Ureter (tissue), 1 donor: ENCODE data around the gene FOXD1. TPM values are rescaled to one million over a fixed set of nuclear protein-coding genes. Genes with fewer than 3 reads are reported as not detected.
"Not testable (repeated sequence)": the region's sequence is repeated elsewhere in the genome, so short reads cannot be mapped to it uniquely, and the experiment has no call there.

ENCODE experiments used
- DNase-seq: peaks from one replicate; pipeline ENCODE4 v3.0.0-alpha.2; 2020; ENCODE audit warnings: low spot score
- total RNA-seq: library from RNA; stranded (reverse); gene quantifications from one replicate; pipeline ENCODE4 v1.2.4, GENCODE V29; 2023
- donor health status: DM: yes; HTN: yes; CAD: no.

Gene FOXD1
- total RNA-seq, 1 donor from 2014 or later: 1.1 TPM

GRCh38 chr5:73464016-73464745 is 15.6 kb upstream of the FOXD1 start:
- no peak for DNase-seq

DNA sequence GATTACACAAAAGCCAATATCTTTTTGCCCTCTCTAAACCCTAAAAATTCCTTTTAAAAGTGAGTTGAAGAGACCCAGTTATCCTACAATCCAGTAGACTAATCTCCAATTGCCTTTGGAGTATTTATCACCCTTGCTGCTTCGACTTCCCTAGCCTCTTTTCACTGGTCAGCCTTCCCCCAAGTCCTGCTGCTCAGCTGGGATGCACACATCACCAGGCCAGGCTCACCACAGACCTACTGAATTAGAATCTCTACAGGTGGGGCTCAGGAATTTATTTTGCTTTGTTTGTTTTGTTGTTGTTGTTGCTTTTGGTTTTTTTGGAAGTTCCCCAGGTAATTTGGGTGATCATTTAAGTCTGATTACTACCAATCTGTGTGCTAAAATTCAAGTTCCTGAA is 11.6 kb upstream of the FOXD1 start:
- DNase-seq: no peak

- DNase-seq: no peak
These were observed 10.8 kb upstream of the FOXD1 start for GRCh38 chr5:73459366-73459765.

GRCh38 chr5:73456462-73456861 is 7.9 kb upstream of the FOXD1 start:
- DNase-seq: not testable (repeated sequence)

DNA sequence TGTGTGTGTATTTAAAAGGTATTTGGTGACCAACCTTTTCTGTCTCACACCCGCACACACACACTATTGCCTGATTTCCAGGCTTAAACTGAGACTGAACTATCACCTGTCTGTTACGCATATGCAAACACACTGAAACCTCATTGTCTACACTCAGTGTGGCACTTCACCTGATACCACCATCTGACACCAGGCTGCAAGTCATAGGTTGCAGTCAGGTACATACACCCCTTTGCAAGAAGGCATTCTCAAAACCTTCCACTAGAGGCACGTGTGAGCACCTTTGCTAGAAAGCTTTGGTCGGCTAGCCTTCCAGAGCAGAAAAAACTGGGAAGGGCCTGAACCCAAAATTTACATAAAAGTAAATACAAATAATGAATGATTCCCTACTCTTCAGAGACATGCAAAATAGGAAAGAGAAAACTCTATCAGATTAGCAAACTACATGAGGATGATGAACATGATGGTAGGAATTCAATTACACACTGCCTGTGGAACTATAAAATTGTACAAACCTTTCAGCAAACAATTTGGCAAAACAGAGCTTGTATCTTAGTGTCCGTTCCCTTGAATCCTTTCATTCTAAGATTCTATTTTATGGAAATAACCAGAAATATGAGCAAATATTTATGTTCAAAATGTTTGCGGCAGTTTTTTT is 5.9 kb upstream of the FOXD1 start:
- DNase-seq: no peak

DNA sequence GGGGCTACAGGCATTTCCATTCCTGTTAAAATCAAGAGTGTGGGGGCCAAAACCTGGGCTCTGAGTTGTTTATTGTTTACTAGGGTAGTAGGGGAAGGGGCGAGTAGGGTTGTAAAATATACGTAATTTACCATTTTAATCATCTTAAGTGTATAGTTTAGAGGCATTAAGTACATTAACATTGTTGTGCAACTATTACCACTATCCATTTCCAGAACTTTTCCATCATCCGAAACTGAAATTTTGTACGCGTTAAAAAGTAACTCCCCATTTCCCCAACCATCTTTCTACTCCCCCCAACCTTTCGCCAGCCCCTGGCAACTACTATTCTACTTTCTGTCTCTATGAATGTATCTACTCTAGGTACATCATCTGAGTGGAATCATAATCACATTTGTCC is 3.6 kb upstream of the FOXD1 start:
- DNase-seq: no peak

DNA sequence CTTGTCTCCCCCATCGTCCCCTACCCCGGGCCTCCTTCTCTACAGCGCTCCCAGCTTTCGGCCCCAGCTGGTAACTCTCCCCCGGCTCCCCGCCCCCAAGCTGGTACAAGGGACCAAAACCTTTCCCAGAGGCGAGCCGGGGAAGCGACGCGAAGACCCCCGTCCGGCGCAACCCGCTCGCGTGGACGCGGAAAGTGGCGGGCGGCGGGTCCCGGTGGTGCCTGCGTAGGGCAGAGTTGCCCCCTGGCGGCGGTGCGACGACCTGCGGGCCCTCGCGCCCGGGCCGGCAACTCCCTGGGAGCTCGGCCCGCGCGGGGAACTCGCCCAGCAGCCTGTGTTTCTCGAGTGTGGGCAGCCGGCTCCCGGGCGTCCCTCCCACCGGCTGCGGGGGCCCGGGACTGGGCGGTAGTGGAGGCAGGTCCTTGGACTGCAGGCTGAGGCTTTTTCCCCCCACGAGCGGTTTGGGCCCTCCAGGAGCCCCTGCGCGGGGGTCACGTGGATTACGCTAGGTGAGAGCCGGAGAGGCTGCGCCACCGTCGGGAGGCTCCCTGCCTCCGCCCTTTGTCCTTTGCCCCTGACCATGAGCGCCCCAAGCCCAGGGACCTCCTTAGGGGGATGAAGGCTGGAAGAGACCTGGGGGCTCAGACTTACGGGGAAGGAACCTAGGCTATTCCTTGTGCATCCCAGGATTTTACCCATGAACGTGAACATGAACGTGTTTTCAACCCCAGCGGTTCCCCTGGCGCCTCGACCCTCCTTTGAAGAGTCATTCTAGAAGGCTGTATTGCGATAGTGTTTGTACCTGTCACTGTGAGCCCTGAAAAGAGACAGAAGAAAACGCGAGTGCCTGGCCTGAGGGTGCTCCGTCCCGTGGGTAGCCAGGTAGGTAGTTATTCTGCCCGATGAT is 2.9 kb upstream of the FOXD1 start:
- no peak for DNase-seq

DNA sequence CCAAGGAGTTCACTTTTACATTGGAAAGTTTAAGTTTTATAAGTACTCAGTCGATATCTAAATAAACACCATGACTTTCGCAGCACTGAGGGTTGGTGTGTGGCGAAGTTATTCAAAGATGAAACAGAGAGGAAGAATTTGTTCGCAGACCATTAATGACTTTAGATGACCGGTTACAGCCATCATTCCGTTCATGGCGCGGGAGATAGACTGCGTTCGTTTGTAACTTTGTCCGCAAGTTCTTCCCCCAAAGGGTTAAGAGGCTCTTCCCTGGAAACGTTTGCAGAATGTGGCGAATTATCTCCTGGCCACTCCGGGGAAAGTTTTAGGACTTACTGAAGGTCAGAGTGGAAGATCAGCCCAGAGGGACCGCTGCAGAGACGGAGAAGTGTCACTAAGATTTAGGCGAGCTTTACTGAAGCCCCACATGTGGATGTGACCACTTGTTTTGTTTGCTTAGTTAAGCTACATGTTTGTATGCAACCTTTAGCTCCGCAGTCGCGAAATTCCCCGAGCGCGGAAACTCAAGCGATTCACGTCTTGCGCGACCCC is 2.2 kb upstream of the FOXD1 start:
- no peak for DNase-seq

DNA sequence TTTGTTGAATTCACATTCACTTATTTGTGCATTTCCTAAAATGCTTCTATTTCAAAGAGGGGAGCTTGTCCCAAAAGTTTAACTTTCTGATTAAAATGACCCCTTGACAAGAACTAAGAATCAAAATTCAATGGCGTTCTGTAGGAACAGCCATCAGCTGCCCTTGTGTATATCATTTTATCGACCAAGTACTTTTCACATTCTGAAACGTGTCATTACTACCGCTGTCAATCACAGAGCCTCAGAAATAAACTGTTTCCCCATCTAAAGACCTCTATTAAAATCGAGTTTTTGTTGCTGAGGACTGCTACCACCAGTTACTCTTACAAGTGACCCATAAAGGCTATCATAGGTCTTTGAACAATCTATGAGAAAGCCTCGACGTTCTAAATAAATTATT is 1.6 kb upstream of the FOXD1 start:
- no peak for DNase-seq

DNA sequence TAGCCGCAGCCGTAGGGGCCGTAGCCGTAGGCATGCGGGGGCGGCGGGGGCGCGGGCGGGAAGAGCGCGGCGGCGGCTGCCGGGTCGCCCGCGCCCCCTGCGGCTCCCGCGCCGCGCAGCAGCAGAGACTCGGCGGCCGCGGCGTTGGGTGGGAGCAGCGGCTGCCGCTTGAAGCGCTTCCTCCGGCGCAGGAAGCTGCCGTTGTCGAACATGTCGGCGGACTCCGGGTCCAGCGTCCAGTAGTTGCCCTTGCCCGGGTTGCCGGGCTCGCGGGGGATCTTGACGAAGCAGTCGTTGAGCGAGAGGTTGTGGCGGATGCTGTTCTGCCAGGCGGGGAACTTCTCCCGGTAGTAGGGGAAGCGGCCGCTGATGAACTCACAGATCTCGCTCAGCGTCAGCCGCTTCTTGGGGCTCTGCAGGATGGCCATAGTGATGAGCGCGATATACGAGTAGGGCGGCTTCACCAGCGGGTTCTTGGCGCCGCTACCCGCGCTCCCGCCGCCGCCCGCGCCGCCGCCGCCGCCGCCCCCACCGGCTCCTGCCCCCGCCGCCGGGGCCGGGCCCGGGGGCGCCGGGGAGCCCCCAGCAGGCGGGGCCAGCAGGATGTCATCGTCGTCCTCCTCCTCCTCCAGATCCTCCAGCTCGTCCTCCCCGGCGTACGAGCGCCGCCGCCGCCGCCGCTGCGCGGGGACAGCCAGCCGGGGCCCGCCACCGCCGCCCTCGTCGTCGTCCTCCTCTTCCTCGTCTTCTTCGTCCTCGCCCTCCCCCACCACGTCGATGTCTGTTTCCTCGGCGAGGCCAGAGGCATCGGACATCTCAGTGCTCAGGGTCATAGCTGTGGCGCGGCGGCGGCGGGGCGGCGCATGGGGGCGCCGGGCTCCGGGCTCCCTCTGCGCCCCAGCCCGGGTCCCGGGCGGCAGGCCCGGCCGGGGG is 781 bp downstream of the FOXD1 start:
- DNase-seq: no peak

DNA sequence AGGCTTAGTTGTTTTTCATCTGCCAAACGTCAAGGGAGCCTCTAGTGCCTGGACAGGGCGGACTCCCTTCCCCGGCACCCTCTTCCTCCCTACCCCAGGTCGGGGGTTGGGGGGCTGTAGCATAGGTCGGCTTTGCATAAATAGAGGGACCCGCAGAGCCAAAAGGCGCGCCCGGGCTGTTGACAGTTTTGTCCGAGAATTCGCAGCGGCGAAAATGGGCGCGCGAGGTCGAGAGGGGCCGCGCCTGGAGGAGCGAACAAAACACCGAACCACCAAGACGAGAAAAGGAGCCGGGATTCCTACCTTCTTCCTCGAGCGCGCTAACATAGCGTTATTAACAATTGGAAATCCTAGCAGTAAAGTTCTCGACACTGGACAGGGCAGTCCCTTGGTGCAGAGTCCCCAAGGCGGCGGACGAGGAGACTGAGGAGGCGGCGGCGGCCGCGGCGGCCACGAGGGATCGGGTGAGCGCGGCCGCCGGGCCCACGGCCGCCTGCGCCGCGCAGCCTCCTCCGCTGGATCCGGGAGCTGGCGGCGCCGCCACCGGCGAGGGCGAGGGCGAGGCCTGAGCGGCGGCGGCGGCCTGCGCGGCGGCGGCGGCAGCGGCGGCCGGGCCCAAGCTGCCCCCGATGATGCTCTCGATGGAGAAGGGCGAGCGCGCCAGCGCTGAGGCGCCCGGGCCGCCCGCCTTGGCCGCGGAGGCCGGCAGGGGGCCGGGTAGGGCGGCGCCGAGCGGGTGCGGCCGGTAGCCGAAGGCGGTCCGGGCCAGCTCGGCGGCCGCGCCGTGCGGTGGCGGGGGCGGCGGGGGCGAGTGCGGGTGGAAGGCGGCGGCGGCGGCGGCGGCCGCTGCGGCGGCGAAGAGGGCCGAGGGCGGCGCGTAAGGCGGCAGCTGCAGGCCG is 1.7 kb downstream of the FOXD1 start:
- no peak for DNase-seq

DNA sequence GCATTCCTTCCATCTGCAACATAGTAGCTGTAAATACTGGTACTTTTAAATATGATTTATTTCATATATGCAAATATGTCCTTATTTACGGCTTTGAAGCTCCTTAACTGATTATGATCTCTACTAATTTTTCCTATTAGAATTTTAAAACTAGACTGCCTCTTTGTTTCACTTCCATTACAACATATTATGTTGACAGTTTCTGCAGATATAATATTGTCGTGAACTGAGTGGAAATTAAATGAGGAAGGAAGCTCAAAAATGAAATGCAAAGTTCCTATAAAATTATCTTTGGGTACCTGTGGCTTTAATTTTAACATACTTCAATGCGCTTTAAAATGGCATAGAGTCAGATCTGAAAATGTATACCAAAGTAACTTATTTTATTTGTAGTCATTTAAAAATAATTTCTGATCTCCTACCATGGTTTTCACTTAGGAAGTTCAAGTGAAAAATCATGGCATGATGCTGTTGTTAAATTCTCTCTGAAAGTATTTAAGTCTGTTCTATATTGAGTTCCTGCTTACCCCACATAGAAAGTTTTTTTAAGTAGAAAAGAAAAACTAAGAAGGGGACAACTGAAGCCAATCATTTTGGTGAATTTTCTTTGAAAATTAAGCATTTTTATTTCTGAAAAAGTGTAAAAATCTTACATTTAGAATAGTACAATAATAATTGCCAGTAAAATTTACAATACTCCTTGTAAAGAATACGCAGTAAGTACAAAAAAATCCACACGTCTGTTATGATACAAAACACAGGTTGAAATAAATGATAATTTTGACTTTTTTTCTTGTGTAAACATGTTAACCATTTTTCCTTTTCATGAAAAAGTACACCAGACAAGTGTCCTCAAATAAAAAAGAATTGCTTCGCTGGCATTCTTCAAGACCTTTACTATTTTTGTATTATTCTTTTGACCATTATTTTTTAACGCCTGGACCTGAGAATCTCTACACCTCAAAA is 2.6 kb downstream of the FOXD1 start:
- no peak for DNase-seq

DNA sequence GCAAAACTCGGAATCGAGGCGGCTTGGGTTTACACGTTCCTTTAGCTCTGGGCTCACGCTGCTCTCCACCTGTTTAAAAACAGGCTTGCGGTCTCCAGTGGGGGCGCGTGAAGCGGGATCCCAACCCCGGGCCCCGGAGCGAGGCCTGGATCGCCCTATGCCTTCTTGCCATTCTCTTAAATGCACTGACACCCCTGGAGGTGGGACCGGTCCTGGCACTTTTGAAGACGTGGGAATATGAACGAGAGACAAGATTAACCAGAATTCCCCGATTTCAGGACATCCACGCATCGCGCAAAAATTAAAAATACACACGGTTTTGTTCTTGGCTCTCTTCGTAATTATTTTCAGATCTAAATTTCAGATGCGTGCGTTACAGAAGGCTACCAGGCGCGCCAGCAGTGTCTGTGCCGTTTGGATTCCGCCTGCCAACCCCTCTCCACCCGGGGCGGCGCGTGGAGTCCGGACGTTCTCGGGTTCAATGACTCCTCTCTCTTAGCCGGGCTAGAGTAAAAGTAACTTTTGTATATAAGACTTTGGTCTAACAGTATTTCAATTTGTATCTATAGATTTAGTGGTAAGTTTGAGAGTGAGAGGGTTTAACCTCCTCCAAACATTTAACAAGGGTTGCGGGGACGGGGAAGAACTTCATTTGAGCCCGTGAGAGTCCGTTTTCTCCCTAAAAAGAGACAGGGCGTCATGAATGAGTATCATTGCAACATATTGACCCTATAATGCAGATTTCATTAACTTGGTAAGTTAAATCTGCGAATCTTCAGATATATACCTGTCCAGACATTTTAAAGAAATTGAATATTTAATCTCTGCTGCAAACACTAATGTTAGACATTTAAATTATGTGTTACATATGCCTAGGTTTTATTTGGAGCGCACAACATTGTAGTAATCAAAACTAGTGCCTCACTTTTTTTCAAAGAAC is 3.8 kb downstream of the FOXD1 start:
- no peak for DNase-seq

- DNase-seq: no peak
These were observed 4.6 kb downstream of the FOXD1 start for GRCh38 chr5:73443829-73444498.

DNA sequence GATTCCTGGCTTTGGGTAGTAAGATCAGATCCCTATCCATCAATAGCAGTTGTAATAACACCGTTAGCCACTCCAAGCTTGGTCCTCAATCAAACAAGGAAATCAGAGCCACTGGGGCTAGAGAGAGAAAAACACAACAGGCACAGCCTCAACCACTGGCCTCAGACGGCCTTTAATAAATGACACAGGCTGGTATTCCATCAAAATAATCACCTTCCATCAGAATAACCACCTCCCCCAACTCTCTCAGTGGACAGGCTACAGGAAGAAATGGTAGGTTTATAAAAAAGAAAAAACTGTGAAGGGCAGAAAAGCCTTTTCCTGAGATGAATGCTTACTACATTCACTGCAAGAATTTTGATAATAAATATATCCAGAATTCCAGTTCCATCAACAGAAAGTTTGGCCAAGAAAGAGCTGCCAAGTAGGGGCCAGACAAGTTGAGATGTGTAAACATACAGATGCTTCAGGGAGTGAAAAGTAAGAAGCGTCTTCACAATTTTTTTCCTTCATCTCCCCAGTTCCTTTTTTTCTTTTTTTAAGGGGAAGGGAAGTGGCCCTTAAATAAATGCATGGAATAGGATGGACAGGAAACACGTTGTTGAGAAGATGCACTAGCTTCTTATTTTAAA is 5.5 kb downstream of the FOXD1 start:
- no peak for DNase-seq

DNA sequence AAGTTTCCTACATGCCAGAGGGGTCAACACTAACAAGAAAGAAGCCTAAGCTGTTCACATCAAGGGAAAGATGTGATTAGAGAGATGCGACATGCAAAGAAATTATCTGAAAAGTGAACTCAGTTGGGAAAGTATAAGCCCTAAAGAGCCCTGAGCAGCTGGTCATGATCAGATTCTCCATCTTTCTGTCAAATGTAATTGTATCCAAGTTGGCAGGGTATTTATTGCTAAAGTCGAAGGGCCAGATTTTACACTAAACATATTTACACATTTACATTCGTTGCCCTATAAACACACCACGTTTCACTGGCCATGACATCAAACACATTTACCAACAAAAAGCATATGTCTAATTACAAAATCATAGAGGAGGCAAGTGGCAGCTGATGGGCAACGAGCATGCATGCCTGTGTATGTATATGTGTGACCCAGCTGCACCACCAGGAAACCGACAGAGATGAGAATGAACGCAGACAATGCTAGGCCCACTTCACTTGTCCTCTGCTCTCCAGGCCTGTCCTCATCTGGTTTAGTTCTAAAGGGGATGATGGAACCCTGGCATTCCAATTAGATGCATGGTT is 6.3 kb downstream of the FOXD1 start:
- no peak for DNase-seq
